HG02852 (cell line): Measurements from ENCODE around the gene DRAP1.

ENCODE experiments used
- ATAC-seq: cut with Tn5 transposase; IDR thresholded peaks from one replicate; pipeline ENCODE4 v1.9.1; 2021; ENCODE audit warnings: mild to moderate bottlenecking, moderate library complexity; ENCODE audit not compliant: unreplicated experiment

The DRAP1 gene

DNA sequence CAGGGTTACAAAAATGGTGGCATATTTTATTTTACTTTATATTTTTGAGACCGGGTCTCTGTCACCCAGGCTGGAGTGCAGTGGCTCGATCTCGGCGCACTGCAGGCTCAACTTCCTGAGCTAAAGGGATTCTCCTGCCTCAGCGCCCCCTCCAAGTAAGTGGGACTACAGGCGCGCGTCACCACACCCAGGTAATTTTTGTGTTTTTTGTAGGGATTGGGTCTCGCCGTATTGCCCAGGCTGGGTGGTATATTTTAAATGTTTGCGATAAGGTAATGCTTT is 18.4 kb upstream of the DRAP1 start:
- ATAC-seq: no peak

DNA sequence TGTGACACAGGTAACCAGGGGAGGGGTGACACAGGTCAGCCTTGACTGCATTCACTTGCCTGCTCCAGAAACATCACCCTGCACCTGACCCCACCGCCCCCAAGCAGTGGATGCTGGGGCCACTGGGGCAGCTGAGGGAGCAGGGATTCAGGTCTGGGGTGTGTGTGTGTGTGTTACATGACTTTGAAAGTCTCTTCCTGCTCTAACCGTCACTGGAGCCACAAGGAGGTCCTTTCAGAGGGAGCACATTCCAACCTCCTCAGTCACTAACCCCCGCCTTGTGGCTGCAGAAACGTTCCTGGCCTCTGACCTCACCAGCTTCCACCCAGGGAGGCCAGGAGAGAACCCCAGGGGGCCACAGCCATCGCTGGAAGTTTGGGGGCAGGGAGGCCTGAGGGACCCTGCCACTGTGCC is 16.2 kb upstream of the DRAP1 start:
- ATAC-seq: no peak

DNA sequence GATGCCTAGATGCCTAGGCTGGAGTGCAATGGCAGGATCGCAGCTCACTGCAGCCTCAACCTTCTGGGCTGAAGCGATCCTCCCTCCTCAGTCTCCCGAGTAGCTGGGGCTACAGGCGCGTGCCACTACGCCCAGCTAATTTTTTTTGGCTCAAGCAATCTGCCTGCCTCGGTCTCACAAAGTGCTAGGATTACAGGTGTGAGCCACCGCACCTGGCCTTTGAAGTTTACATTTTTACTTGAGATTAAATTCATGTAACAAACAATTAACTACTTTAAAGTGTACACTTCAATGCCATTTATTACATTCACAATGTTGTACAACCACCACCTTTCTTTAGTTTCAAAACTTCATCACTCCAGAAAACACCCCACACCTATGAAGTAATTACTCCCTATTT is 15.5 kb upstream of the DRAP1 start:
- no peak for ATAC-seq

DNA sequence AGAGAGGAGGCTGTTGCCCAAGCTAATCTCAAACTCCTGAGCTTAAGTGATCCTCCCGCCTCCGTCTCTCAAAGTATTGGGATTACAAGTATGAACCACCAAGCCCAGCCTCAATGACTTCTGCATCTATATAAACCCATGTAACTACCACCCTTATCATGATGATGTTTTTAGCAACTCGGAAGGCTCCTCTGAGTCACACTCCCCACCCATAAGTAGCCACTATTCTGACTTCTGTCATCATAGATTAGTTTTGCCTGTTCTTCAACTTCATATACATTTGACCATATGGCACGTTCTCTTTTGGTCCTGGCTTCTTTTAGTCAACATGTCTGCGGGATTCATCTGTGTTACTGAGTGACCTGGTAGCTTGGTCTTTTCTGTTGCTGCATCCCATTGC is 12.6 kb upstream of the DRAP1 start:
- ATAC-seq: no peak

DNA sequence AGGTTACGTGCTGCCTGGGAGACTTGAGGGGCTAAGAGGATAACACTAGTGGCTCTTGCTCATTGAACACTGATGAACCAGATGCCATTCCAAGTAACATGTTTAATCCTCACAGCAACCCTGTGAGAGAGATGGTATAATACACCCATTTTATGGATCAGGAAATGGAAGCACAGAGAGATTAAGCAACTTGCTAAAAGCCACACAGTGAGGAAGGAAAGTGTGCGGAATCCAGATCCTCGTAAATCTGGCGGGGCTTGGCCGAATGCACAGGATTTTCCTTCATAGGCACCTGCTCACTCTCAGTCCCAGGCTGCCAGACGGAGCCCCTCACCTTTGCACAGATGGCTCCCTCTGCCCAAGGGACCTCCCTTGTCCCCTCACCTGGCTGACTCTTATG is 11.3 kb upstream of the DRAP1 start:
- ATAC-seq: no peak

DNA sequence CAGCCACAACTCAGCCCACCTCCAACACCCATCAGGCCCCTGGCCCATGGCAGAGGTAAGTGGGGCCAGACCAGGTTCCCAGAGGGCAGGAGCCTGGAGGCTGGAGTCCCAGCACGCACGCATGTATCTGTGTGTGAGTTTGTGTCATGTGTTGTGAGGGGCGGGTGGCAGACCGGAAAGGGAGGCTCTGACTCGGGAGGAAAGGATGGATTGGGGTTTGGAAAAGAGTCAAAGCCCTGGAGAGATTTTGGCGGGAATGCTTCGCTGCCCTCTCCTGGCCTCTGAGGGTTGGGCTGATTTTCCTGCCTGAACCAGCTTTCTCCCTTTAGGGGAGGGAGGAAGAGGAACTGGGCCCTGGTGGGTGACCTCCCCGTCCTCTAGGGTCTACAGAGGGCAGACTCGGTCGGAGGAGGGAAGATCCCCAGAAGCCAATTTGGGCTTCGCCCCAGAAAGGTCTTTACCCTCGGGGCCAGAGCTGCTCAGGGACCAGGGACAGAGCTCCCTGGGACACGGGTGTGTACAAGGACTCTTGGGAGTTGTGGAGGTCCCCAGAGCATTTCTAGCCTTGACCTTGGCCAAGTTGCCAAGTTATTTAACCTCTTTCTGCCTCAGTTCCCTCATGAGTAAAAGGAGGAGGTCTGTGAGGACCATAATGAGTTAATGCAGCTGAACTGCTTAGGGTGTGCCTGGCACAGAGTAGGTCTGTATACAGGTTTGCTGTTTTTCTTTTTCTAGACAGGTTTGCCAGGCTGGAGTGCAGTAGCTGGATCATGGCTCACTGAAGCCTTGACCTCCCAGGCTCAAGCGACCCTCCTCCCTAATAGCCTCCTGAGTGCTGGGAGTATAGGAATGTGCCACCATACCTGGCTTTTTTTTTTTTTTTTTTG is 7.3 kb upstream of the DRAP1 start:
- no peak for ATAC-seq

DNA sequence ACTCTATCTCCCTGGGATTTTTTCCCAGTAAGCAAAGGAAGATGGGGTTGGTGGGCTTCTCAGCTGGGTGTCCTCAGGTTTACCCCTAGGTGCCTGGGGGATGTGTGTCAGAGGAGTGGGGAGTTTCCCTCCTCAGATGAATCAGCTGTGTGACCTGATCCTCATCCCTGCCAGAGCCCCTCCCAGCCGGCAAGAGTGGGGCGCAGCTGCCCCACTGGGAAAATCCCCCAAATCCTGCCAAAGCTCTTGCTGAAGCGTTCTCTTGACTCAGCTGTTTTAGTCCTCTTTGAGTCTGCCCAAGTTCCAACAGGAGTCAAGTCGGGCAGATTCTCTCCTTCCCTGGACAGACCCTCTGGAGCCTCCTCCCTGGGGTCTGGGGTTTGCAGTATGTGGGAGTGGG is 6.4 kb upstream of the DRAP1 start:
- ATAC-seq: no peak

DNA sequence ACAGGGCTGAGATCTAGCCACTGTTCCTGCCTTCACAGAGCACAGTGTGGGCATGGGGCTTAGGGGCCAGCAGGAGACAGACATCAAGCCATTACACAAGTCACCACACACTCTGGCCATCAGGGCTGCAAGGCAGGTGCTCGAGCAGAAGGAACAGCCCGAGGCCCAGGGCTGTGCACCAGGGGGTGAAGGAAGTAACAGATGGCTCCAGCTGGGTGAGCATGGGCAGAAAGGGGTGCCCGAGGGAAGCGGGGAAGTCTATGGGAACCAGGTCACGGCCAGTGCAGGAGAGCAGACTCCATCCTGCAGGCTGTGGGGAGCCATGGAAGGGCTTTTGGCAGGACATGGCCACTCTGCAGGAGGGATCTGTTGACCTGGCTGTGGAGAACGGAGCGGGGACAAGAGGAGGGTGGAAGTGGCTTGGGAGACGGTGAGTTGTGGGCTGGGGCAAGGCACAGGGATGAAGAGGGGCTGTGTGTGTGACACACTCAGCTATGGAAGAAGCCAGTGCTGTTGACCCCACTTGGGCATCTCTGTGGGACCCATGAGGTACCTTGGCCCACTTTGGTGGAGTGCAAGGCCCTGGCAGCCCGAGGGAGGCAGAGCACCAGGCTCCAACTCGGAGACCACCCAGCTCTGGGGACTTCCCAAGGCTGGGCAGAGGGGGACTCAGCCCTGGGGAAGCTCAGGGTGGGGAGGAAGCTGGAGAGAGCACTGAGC is 4.0 kb upstream of the DRAP1 start:
- ATAC-seq: no peak

DNA sequence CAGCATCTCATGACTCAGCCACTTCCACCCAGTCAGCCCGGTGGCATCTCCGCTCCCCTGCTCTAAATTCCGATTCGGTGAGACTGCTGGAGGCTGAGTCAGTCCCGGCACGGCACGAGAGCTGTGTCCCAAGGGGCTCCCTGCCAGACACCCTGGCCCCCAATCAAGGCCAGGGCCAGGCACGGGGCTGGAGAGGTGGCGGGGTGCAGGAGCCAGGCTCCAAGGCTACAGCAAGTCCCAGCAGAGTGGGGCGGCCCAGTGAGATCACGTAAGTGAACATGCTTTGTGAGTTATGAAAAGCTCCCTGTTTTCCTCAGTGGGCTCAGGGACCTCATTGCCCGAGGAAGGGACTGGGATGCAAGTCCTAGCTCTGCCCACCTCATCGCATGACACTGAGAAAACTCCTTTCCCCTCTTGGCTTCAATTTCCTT is 3.4 kb upstream of the DRAP1 start:
- ATAC-seq: no peak

DNA sequence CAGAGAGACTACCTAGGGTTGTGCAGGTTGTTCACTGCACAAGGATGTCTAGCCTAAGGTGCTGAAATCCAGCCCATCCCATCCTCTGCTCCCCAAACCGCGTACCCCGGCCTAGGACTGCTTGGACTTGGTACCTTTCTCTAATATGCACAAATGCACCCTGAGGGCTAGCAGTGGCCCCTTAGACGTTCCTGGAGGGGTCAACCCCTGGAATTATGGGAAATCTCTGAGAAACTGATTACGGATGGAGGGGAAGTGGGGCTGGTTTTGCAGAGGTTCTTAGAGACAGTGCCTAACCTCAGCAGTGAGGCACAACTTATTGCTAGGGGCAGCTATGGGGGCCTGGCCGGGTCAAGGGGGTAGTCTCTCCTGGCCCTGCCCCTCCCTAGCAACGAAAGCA is 2.8 kb upstream of the DRAP1 start:
- no peak for ATAC-seq

DNA sequence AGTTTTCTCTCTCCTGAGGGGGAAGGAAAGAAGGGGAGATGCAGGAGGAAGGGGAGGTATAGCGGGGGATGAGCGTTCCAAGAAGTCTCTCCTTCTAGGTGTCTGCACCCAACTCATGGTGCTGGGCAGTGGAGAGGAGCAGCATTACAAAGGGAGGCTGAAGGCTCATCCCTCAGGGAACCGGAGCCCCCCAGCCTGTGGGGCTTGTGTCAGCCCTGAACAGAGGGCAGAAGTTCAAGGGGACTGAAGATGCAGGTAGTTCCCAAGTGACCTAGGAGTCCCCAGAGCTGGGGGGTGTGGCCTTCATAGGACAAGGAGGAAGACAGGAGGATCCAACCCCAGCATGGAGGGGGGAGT is 2.2 kb upstream of the DRAP1 start:
- no peak for ATAC-seq

DNA sequence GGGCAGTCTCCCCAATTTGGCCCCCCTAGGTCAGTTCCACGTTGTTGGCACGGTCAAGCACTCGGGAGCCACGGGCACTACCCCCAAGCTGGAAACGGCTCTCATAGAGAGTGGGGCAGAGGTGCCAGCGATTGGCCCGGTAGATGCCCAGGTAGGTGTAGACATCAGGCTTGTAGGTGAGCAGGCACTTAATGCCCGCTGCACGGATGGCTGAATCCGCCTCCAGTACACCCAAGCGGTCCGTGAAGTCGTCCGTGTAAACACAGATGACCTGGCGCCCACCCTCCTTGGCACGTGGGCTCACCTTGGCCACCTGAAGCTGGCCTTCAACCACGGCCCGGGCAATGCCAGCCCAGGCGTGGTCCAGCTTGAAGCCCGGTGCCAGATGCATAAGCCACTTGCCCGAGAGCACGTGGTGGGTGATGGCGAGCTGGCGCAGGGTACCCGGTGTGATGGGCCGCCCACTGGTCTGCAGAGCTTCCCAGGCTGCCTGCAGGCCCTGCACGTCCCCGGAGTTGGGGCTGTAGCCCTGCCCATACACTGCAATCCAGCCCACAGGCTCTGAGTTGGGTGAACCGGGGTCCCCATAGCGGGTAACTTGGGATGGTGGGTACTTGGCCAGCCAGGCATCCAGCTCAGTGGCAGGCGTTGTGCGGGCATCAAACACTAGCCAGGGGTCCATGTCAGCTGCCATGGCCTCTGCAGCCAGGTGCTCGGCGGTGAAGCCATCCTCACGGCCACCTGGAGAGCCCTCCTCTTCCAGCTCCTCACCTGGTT is 1.6 kb upstream of the DRAP1 start:
- no peak for ATAC-seq

DNA sequence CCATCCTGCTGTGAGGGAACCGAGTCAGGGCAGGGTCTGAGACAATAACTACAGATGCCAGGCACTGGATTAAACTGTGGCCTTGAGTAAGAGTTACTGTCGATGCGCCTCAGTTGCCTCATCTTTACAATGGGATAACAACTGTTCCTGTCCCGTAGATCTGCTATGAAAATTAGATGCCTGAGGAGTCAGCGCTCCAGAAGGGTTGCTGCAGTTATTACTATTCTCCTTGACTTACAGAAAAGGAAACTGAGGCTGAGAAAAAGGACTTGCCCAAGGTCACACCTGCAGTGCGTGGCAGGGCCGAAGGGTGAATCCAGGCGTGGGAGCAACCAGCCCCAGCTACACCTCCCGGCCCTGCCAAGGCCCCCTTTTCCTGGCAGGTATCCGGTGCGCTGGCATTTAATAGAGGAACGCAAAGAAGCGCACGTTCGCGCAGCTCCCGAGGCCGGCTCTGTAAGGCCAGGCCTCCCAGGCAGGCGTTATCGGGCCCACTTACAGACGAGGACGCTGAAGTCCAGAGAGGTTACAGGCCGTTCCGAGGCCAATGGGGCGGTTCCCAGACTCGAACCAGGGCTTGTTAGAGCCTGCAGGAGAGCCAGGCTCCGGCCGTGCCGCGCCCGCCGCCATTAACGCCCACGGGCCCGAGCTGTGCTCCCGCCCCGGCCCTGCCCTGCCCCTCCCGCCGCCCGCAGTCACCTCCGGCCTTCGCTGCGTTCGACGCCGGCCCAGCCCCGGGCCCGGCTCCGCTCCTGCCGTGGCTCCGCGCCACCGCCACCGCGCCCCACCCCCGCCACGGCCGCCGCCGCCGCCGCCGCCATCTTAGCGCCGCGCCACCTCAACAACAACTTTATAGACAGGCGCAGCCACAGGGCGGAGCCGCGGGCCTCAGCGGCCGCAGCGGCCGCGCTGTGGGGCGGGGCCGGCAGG is 750 bp upstream of the DRAP1 start, which contains the start of gene C11orf68:
TSS of gene C11orf68 (minus strand) at position 852 of the 930 bp plus-strand sequence. CDS start at position 821, 31 bp downstream.
- ATAC-seq: peak; percentile 48

DNA sequence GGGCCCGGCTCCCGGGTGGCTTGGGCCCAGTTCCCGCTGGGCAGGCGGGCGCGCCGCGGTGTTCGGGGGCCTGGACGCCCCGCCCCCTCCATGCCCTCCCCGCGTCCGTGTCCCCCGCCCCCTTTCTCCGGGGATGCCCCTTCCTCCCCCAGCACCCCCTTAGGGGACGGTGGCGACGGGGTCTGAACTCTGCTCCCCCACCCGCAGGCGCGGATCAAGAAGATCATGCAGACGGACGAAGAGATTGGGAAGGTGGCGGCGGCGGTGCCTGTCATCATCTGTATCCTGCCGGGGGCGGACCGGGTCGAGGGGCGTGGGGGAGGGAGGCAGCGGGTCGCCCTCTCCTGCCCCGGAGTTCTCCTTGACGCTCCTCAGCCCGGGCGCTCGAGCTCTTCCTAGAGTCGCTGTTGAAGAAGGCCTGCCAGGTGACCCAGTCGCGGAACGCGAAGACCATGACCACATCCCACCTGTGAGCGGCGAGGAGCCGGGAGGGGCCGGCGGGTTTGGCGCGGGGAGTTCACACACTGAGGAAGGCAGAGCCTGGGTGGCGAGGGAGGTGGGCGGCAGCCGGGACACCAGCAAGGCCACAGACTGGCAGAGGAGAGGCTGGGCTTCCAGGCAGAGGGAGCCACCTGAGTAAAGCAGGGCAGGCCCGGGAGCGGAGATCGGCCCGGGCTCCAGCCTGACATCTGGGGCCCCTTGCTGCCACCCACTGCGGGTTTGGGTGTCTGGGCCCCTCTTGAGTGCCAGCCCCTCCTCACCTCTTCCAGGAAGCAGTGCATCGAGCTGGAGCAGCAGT is 546 bp downstream of the DRAP1 start:
- ATAC-seq: peak; percentile 38

DNA sequence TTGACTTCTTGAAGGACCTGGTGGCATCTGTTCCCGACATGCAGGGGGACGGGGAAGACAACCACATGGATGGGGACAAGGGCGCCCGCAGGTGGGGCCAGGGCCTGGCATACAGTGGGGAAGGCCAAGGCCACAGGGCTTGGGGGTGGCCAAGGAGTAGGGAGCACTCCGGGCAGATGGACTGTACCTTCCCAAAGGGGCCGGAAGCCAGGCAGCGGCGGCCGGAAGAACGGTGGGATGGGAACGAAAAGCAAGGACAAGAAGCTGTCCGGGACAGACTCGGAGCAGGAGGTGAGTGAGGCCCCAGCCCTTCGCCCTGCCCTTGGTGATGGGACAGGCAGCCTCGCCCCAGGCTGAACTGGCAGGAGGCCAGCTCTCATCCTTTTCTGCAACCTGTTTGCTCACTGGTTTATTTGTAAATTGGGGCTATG is 1.2 kb downstream of the DRAP1 start:
- no peak for ATAC-seq

DNA sequence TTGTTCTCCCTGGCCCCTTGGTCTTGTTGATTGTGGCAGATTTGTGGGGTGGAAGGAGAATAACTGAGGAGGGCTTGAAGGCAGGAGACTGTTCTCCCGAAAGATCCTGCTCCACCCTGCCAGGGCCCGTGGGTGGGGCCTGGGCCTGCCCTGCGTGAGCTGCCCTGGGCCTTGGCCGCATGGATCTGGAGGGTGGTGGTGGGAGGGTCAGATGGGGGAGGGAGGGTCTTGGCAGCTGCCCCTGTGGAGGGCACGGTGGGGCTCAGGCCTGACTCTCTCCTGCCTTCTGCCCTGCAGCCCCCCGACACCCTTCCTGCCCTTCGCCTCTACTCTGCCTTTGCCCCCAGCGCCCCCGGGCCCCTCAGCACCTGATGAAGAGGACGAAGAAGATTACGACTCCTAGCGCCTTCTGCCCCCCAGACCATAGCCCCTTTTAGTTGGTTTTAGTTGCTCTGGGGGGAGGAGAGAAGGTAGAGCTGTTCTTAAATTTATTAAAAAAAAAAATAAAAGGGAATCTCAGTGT is 1.9 kb downstream of the DRAP1 start:
- no peak for ATAC-seq

DNA sequence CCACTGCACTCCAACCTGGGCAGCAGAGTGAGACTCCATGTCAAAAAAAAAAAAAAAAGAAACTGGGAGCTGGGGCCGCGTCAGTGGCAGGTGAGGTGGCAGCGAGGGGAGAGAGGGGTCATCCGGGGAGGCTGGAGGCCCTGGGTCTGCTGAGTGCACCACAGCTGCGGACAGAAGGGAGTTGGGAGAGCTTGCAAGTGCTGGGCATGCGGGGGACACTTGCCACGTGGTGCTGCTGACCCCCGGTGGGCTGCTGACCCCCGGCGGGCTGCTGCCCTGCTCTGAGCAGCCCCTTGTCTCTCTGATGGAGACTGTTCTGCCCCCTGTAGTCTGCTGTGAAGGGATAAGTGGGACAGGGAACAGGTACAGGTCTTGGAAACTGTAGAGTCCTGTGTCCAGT is 2.6 kb downstream of the DRAP1 start:
- ATAC-seq: no peak

DNA sequence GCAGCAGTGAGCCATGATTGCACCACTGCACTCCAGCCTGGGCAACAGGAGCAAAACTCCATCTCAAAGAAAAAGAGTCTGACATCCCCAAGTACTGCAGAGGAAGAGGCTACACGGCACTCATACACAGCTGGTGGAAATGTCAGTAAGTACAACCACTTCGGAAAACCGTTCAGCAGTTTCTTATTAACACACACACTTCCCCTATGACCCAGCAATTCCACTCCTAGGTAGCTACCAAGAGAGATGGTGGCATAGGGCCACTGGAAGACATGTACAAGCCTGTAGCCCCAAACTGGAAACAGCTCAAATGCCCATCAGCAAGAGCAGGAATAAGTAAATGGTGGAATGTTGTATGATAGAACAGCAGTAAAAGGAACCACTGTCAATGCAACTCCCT is 3.3 kb downstream of the DRAP1 start:
- no peak for ATAC-seq

DNA sequence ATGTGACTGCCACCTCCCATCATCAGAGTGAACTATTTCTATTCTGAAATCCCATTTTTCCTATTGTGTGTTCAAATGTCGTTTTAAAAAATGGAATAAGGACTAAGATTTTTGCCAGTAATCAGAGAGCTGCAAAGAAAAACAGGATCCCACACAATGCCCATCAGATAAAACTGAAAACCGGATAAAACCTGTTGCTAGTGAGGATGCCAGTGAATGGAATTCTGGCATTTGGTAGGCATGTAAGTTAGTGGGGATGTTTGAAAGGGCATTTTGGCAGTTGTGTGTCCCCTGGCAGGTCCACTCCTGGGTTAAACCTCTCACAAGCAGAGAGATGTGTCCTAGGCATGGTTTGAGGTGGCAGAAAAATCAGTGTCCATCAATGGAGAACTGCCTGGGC is 6.2 kb downstream of the DRAP1 start:
- no peak for ATAC-seq
